GM12891 (cell line): ENCODE measurements around the gene NMNAT2.

Source experiments
- PAX5 ChIP-seq: IDR thresholded peaks from 2 replicates; pipeline ENCODE4 v1.6.1; 2011; ENCODE audit warnings: low read length, moderate library complexity, mild to moderate bottlenecking; ENCODE audit not compliant: insufficient read depth, severe bottlenecking
- POLR2A ChIP-seq: IDR thresholded peaks from 2 replicates; pipeline ENCODE4 v1.6.1; 2011; ENCODE audit warnings: low read depth, low read length, control low read depth
- POLR2AphosphoS5 ChIP-seq: IDR thresholded peaks from 2 replicates; pipeline ENCODE4 v1.6.1; 2011; ENCODE audit warnings: low read depth, low read length, control low read depth
- POU2F2 ChIP-seq: IDR thresholded peaks from 2 replicates; pipeline ENCODE4 v1.6.1; 2011; ENCODE audit warnings: low read depth, mild to moderate bottlenecking, control low read depth, low read length, moderate library complexity
- SPI1 ChIP-seq: IDR thresholded peaks from 2 replicates; pipeline ENCODE4 v1.6.1; 2011; ENCODE audit warnings: low read depth, low read length, control low read depth
- TAF1 ChIP-seq: IDR thresholded peaks from 2 replicates; pipeline ENCODE4 v1.6.1; 2011; ENCODE audit warnings: low read depth, low read length, control low read depth

GRCh38 chr1:183303901-183304300, 114.3 kb downstream of the NMNAT2 start:
- TF ChIP-seq PAX5 (no peak), POLR2AphosphoS5 (no peak), POLR2A (no peak), TAF1 (no peak), SPI1 (no peak), POU2F2 (no peak)
